ENCODE results near the gene NEURL1.

The NEURL1 gene

DNA sequence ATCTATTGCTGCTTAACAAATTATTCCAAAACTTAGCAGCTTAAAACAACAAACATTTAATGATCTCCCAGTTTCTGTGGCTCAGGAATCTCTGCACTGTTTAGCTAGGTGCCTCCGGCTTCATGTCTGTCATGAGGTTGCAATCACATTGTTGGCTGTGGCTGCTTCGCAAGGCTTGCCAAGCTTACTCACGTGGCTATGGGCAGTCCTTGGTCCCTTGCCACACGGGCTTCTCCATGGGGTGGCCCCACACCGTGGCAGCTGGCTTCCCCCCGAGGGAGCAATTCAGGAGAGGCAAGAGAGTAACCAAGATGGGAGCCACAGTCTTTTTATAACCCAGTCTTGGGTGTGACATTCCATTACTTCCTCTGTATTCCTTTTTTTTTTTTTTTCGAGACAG, 67.4 kb downstream of the NEURL1 start:
- Histone ChIP-seq H2BK5ac (ENCODE audit: low read length) (no peak overlapping the region), H3K27ac (replicated peaks; ENCODE audit: low read length) (no peak overlapping the region), H2BK12ac (ENCODE audit: low read length) (no peak overlapping the region), H3K4me1 (ENCODE audit: control insufficient read depth in 2 of 2, insufficient read depth in 1 of 2, low read depth in 1 of 2, low read length in 2 of 2) (peaks cover 4 to 9% of the 10 kb centered on the region in 2 donors), H3K9ac (ENCODE audit: low read depth, low read length, poor library complexity) (no peak overlapping the region), H2BK120ac (ENCODE audit: low read depth, low read length) (no peak overlapping the region), H3K23ac (ENCODE audit: low read depth, low read length, poor library complexity) (no peak overlapping the region), H3K18ac (ENCODE audit: low read length) (no peak overlapping the region), H3K27me3 (ENCODE audit: control insufficient read depth in 3 of 3, insufficient read depth in 3 of 3, low read depth in 1 of 3, low read length in 3 of 3) (peaks cover 0 to 31% (median 3%) of the 10 kb centered on the region in 3 experiments), H3K4me3 (ENCODE audit: low read length in 2 of 2) (no peak overlapping the region), H3K79me1 (ENCODE audit: low read depth, low read length) (peaks cover 2% of the 10 kb centered on the region), H4K8ac (ENCODE audit: low read depth, low read length) (no peak overlapping the region), H2BK15ac (ENCODE audit: low read length) (no peak overlapping the region), H2AFZ (ENCODE audit: low read length) (no peak overlapping the region), H3K14ac (ENCODE audit: low read length) (no peak overlapping the region), H3K4me2 (ENCODE audit: insufficient read depth, low read length, poor library complexity, severe bottlenecking) (no peak overlapping the region), H3K36me3 (replicated peaks in 1 of 2; ENCODE audit: control insufficient read depth in 2 of 2, insufficient read depth in 2 of 2, low read length in 2 of 2) (peaks cover 0 to 4% of the 10 kb centered on the region in 2 donors), H3K9me3 (replicated peaks in 1 of 2; ENCODE audit: control insufficient read depth in 2 of 2, insufficient read depth in 1 of 2, low read depth in 1 of 2, low read length in 2 of 2) (peaks cover 0 to 4% of the 10 kb centered on the region in 2 donors), H2AK5ac (ENCODE audit: low read depth, low read length) (no peak overlapping the region), H4K91ac (ENCODE audit: low read depth, low read length, poor library complexity) (no peak overlapping the region), H3K4ac (ENCODE audit: low read length) (no peak overlapping the region)
- DNase-seq (ENCODE audit: low spot score), result no peak
- WGBS, 2 donors (ENCODE audit: extremely low coverage in 2 of 2, insufficient read length in 2 of 2, insufficient replicate concordance in 1 of 2), result no CpG with 5 or more reads among the region's 7 CpGs

- H2AFZ ChIP-seq (ENCODE audit: low read length), result no peak overlapping the region
- no peak overlapping the region for H4K91ac ChIP-seq (ENCODE audit: low read depth, low read length, poor library complexity)
- no peak overlapping the region for H2BK12ac ChIP-seq (ENCODE audit: low read length)
- no peak overlapping the region for H3K23ac ChIP-seq (ENCODE audit: low read depth, low read length, poor library complexity)
- no peak overlapping the region for H3K4me3 ChIP-seq (ENCODE audit: low read length in 2 of 2)
- H3K9me3 ChIP-seq (replicated peaks in 1 of 2; ENCODE audit: control insufficient read depth in 2 of 2, insufficient read depth in 1 of 2, low read depth in 1 of 2, low read length in 2 of 2), result peaks cover 0 to 4% of the 10 kb centered on the region in 2 donors
- H2BK120ac ChIP-seq (ENCODE audit: low read depth, low read length), result no peak overlapping the region
- no peak overlapping the region for H2BK5ac ChIP-seq (ENCODE audit: low read length)
- peaks cover 0 to 4% of the 10 kb centered on the region in 2 donors for H3K36me3 ChIP-seq (replicated peaks in 1 of 2; ENCODE audit: control insufficient read depth in 2 of 2, insufficient read depth in 2 of 2, low read length in 2 of 2)
- no peak overlapping the region for H3K27ac ChIP-seq (replicated peaks; ENCODE audit: low read length)
- no peak overlapping the region for H3K9ac ChIP-seq (ENCODE audit: low read depth, low read length, poor library complexity)
- no peak overlapping the region for H3K4ac ChIP-seq (ENCODE audit: low read length)
- peaks cover 0 to 18% (median 0%) of the 10 kb centered on the region in 3 experiments for H3K27me3 ChIP-seq (ENCODE audit: control insufficient read depth in 3 of 3, insufficient read depth in 3 of 3, low read depth in 1 of 3, low read length in 3 of 3)
- peaks cover 2% of the 10 kb centered on the region for H3K79me1 ChIP-seq (ENCODE audit: low read depth, low read length)
- H3K14ac ChIP-seq (ENCODE audit: low read length), result no peak overlapping the region
- no peak overlapping the region for H4K8ac ChIP-seq (ENCODE audit: low read depth, low read length)
- H3K18ac ChIP-seq (ENCODE audit: low read length), result no peak overlapping the region
- H2BK15ac ChIP-seq (ENCODE audit: low read length), result no peak overlapping the region
- no peak for DNase-seq (ENCODE audit: low spot score)
- no CpG with 5 or more reads among the region's 4 CpGs for WGBS, 2 donors (ENCODE audit: extremely low coverage in 2 of 2, insufficient read length in 2 of 2, insufficient replicate concordance in 1 of 2)
- no peak overlapping the region for H2AK5ac ChIP-seq (ENCODE audit: low read depth, low read length)
- H3K4me1 ChIP-seq (ENCODE audit: control insufficient read depth in 2 of 2, insufficient read depth in 1 of 2, low read depth in 1 of 2, low read length in 2 of 2), result peaks cover 0 to 9% of the 10 kb centered on the region in 2 donors
- no peak overlapping the region for H3K4me2 ChIP-seq (ENCODE audit: insufficient read depth, low read length, poor library complexity, severe bottlenecking)
Observed at GRCh38 chr10:103562383-103562782, 68.9 kb downstream of the NEURL1 start.

- no peak overlapping the region for H4K91ac ChIP-seq (ENCODE audit: low read depth, low read length, poor library complexity)
- H2AK5ac ChIP-seq (ENCODE audit: low read depth, low read length), result peak overlapping the region; percentile 14
- DNase-seq (ENCODE audit: low spot score), result no peak
- H3K36me3 ChIP-seq (replicated peaks in 1 of 2; ENCODE audit: control insufficient read depth in 2 of 2, insufficient read depth in 2 of 2, low read length in 2 of 2), result peaks cover 0 to 4% of the 10 kb centered on the region in 2 donors
- peaks cover 0 to 9% of the 10 kb centered on the region in 2 donors for H3K4me1 ChIP-seq (ENCODE audit: control insufficient read depth in 2 of 2, insufficient read depth in 1 of 2, low read depth in 1 of 2, low read length in 2 of 2)
- no peak overlapping the region for H3K14ac ChIP-seq (ENCODE audit: low read length)
- peak overlapping the region; percentile 5 for H2BK5ac ChIP-seq (ENCODE audit: low read length)
- peaks cover 0 to 9% (median 0%) of the 10 kb centered on the region in 3 experiments for H3K27me3 ChIP-seq (ENCODE audit: control insufficient read depth in 3 of 3, insufficient read depth in 3 of 3, low read depth in 1 of 3, low read length in 3 of 3)
- WGBS, 2 donors (ENCODE audit: extremely low coverage in 2 of 2, insufficient read length in 2 of 2, insufficient replicate concordance in 1 of 2), result no CpG with 5 or more reads among the region's 7 CpGs
- H3K9ac ChIP-seq (ENCODE audit: low read depth, low read length, poor library complexity), result no peak overlapping the region
- H3K79me1 ChIP-seq (ENCODE audit: low read depth, low read length), result peaks cover 2% of the 10 kb centered on the region
- no peak overlapping the region for H2BK12ac ChIP-seq (ENCODE audit: low read length)
- no peak overlapping the region for H4K8ac ChIP-seq (ENCODE audit: low read depth, low read length)
- H2BK120ac ChIP-seq (ENCODE audit: low read depth, low read length), result no peak overlapping the region
- no peak overlapping the region for H3K23ac ChIP-seq (ENCODE audit: low read depth, low read length, poor library complexity)
- no peak overlapping the region for H2BK15ac ChIP-seq (ENCODE audit: low read length)
- peaks cover 0 to 4% of the 10 kb centered on the region in 2 donors for H3K9me3 ChIP-seq (replicated peaks in 1 of 2; ENCODE audit: control insufficient read depth in 2 of 2, insufficient read depth in 1 of 2, low read depth in 1 of 2, low read length in 2 of 2)
- H3K4ac ChIP-seq (ENCODE audit: low read length), result no peak overlapping the region
- H3K4me2 ChIP-seq (ENCODE audit: insufficient read depth, low read length, poor library complexity, severe bottlenecking), result no peak overlapping the region
- H3K4me3 ChIP-seq (ENCODE audit: low read length in 2 of 2), result no peak overlapping the region
- H2AFZ ChIP-seq (ENCODE audit: low read length), result no peak overlapping the region
- H3K18ac ChIP-seq (ENCODE audit: low read length), result no peak overlapping the region
- H3K27ac ChIP-seq (replicated peaks; ENCODE audit: low read length), result no peak overlapping the region
Observed at GRCh38 chr10:103563231-103564115, 70.0 kb downstream of the NEURL1 start.

GRCh38 chr10:103564116-103564501, 70.6 kb downstream of the NEURL1 start:
- H3K36me3 ChIP-seq (replicated peaks in 1 of 2; ENCODE audit: control insufficient read depth in 2 of 2, insufficient read depth in 2 of 2, low read length in 2 of 2), result peaks cover 0 to 4% of the 10 kb centered on the region in 2 donors
- WGBS, 2 donors (ENCODE audit: extremely low coverage in 2 of 2, insufficient read length in 2 of 2, insufficient replicate concordance in 1 of 2), result no CpG with 5 or more reads among the region's 7 CpGs

More at GRCh38 chr10:103564116-103564501, 70.6 kb downstream of the NEURL1 start:
- Histone ChIP-seq H2BK5ac (ENCODE audit: low read length) (peak overlapping the region; percentile 5), H2BK120ac (ENCODE audit: low read depth, low read length) (no peak overlapping the region), H3K27me3 (ENCODE audit: control insufficient read depth in 3 of 3, insufficient read depth in 3 of 3, low read depth in 1 of 3, low read length in 3 of 3) (peaks cover 0 to 3% (median 0%) of the 10 kb centered on the region in 3 experiments), H3K4me1 (ENCODE audit: control insufficient read depth in 2 of 2, insufficient read depth in 1 of 2, low read depth in 1 of 2, low read length in 2 of 2) (peaks cover 0 to 5% of the 10 kb centered on the region in 2 donors), H4K91ac (ENCODE audit: low read depth, low read length, poor library complexity) (no peak overlapping the region), H3K18ac (ENCODE audit: low read length) (peak overlapping the region; percentile 65), H2AFZ (ENCODE audit: low read length) (no peak overlapping the region), H3K4ac (ENCODE audit: low read length) (no peak overlapping the region), H3K4me2 (ENCODE audit: insufficient read depth, low read length, poor library complexity, severe bottlenecking) (no peak overlapping the region), H3K4me3 (ENCODE audit: low read length in 2 of 2) (no peak overlapping the region), H2BK12ac (ENCODE audit: low read length) (no peak overlapping the region), H3K79me1 (ENCODE audit: low read depth, low read length) (peaks cover 2% of the 10 kb centered on the region), H4K8ac (ENCODE audit: low read depth, low read length) (no peak overlapping the region), H3K27ac (replicated peaks; ENCODE audit: low read length) (no peak overlapping the region), H3K9me3 (replicated peaks in 1 of 2; ENCODE audit: control insufficient read depth in 2 of 2, insufficient read depth in 1 of 2, low read depth in 1 of 2, low read length in 2 of 2) (peaks cover 0 to 4% of the 10 kb centered on the region in 2 donors), H3K14ac (ENCODE audit: low read length) (no peak overlapping the region), H3K9ac (ENCODE audit: low read depth, low read length, poor library complexity) (no peak overlapping the region), H2BK15ac (ENCODE audit: low read length) (peak overlapping the region; percentile 3), H3K23ac (ENCODE audit: low read depth, low read length, poor library complexity) (no peak overlapping the region), H2AK5ac (ENCODE audit: low read depth, low read length) (peak overlapping the region; percentile 14)
- no peak for DNase-seq (ENCODE audit: low spot score)

Measured in neuronal stem cell (in vitro differentiated cells).